SK-N-SH treated with all-trans-retinoic acid at 6 μM for 48 hours (cell line): ENCODE data around the gene MAN1A2.

Source experiments
- ATAC-seq: fragments of 200-7000 bp; cut with Tn5 transposase; 3 replicates; pipeline ENCODE4 v1.9.1; 2020; ENCODE audit warnings: mild to moderate bottlenecking, moderate library complexity
- ARNTL ChIP-seq: fragments of 450-650 bp; formaldehyde crosslinking; IDR thresholded peaks from 2 replicates; pipeline ENCODE4 v1.5.0; 2020; ENCODE audit warnings: low read depth, mild to moderate bottlenecking, moderate library complexity, borderline replicate concordance
- BACH2 ChIP-seq: fragments of 250-450 bp; sonication (Bioruptor Pico); IDR thresholded peaks from 2 replicates; pipeline ENCODE4 v1.9.0; 2021; ENCODE audit warnings: mild to moderate bottlenecking, borderline replicate concordance
- CREB5 ChIP-seq: fragments of 250-450 bp; sonication (Bioruptor Pico); IDR thresholded peaks from 2 replicates; pipeline ENCODE4 v1.5.1; 2020; ENCODE audit warnings: low read depth, mild to moderate bottlenecking, moderate library complexity
- CSDC2 ChIP-seq: fragments of 250-450 bp; sonication (Bioruptor Pico); IDR thresholded peaks from 2 replicates; pipeline ENCODE4 v1.5.0; 2020; ENCODE audit warnings: mild to moderate bottlenecking, moderate library complexity
- CSRNP3 ChIP-seq: fragments of 250-450 bp; sonication (Bioruptor Pico); IDR thresholded peaks from 2 replicates; pipeline ENCODE4 v1.5.1; 2021; ENCODE audit warnings: mild to moderate bottlenecking, moderate library complexity
- ESRRG ChIP-seq: fragments of 250-450 bp; sonication (Bioruptor Pico); IDR thresholded peaks from 2 replicates; pipeline ENCODE4 v1.6.1; 2021; ENCODE audit warnings: mild to moderate bottlenecking
- GLIS3 ChIP-seq: fragments of 250-450 bp; sonication (Bioruptor Pico); IDR thresholded peaks from 2 replicates; pipeline ENCODE4 v1.5.0; 2020; ENCODE audit warnings: mild to moderate bottlenecking, moderate library complexity
- OSR1 ChIP-seq: fragments of 250-450 bp; sonication (Bioruptor Pico); IDR thresholded peaks from 2 replicates; pipeline ENCODE4 v1.8.0; 2022; ENCODE audit warnings: moderate library complexity, mild to moderate bottlenecking, inconsistent platforms
- POU6F1 ChIP-seq: fragments of 250-450 bp; sonication (Bioruptor Pico); IDR thresholded peaks from 2 replicates; pipeline ENCODE4 v1.8.0; 2021; ENCODE audit warnings: low read depth, mild to moderate bottlenecking, moderate library complexity, borderline replicate concordance
- PPARA ChIP-seq: fragments of 250-450 bp; sonication (Bioruptor Pico); IDR thresholded peaks from 2 replicates; pipeline ENCODE4 v1.5.0; 2020; ENCODE audit warnings: mild to moderate bottlenecking, borderline replicate concordance
- RARB ChIP-seq: fragments of 250-450 bp; sonication (Bioruptor Pico); IDR thresholded peaks from 2 replicates; pipeline ENCODE4 v1.8.0; 2021; ENCODE audit warnings: mild to moderate bottlenecking, moderate library complexity
- SNAI2 ChIP-seq: fragments of 250-450 bp; sonication (Bioruptor Pico); IDR thresholded peaks from 2 replicates; pipeline ENCODE4 v1.5.0; 2020; ENCODE audit warnings: mild to moderate bottlenecking, moderate library complexity
- TCF4 ChIP-seq: fragments of 250-450 bp; sonication (Bioruptor Pico); IDR thresholded peaks from 2 replicates; pipeline ENCODE4 v1.8.0; 2021; ENCODE audit warnings: mild to moderate bottlenecking, moderate library complexity, borderline replicate concordance
- TOX ChIP-seq: fragments of 250-450 bp; sonication (Bioruptor Pico); IDR thresholded peaks from 2 replicates; pipeline ENCODE4 v1.8.0; 2021; ENCODE audit warnings: mild to moderate bottlenecking, moderate library complexity, borderline replicate concordance
- TSHZ2 ChIP-seq: fragments of 250-450 bp; sonication (Bioruptor Pico); IDR thresholded peaks from 2 replicates; pipeline ENCODE4 v1.5.0; 2020; ENCODE audit warnings: mild to moderate bottlenecking, moderate library complexity
- ZC3H10 ChIP-seq: fragments of 250-450 bp; sonication (Bioruptor Pico); IDR thresholded peaks from 2 replicates; pipeline ENCODE4 v1.5.1; 2021; ENCODE audit warnings: mild to moderate bottlenecking, moderate library complexity
- ZFP3 ChIP-seq: fragments of 250-450 bp; sonication (Bioruptor Pico); IDR thresholded peaks from 2 replicates; pipeline ENCODE4 v1.5.0; 2020; ENCODE audit warnings: mild to moderate bottlenecking, moderate library complexity
- ZFP30 ChIP-seq: fragments of 450-650 bp; formaldehyde crosslinking; IDR thresholded peaks from 2 replicates; pipeline ENCODE4 v1.5.0; 2022; ENCODE audit warnings: mild to moderate bottlenecking, moderate library complexity
- ZNF565 ChIP-seq: fragments of 450-650 bp; formaldehyde crosslinking; conservative IDR thresholded peaks from 2 replicates; pipeline ENCODE4 v1.5.0; 2020; ENCODE audit warnings: low read depth, mild to moderate bottlenecking, moderate library complexity
- ZNF70 ChIP-seq: fragments of 450-650 bp; formaldehyde crosslinking; IDR thresholded peaks from 2 replicates; pipeline ENCODE4 v1.5.0; 2020; ENCODE audit warnings: mild to moderate bottlenecking, moderate library complexity
- ZNF8 ChIP-seq: fragments of 450-650 bp; formaldehyde crosslinking; IDR thresholded peaks from 2 replicates; pipeline ENCODE4 v1.5.0; 2020; ENCODE audit warnings: mild to moderate bottlenecking, moderate library complexity

The MAN1A2 gene

GRCh38 chr1:117537291-117537920 is 170.2 kb downstream of the MAN1A2 start:
- ATAC-seq: no peak
- TF ChIP-seq TOX (CRISPR knock-in tag): no peak
- no peak for TF ChIP-seq PPARA
- TF ChIP-seq ZFP30 (CRISPR knock-in tag): no peak
- no peak for TF ChIP-seq CSRNP3 (CRISPR knock-in tag)
- no peak for TF ChIP-seq ZNF8 (CRISPR knock-in tag)
- no peak for TF ChIP-seq RARB (CRISPR knock-in tag)
- no peak for TF ChIP-seq ARNTL (CRISPR knock-in tag)
- TF ChIP-seq ZFP3 (CRISPR knock-in tag): no peak
- no peak for TF ChIP-seq OSR1 (CRISPR knock-in tag)
- TF ChIP-seq POU6F1 (CRISPR knock-in tag): no peak
- no peak for TF ChIP-seq ZC3H10 (CRISPR knock-in tag)
- no peak for TF ChIP-seq ESRRG (CRISPR knock-in tag)
- no peak for TF ChIP-seq ZNF565 (CRISPR knock-in tag)
- no peak for TF ChIP-seq BACH2 (CRISPR knock-in tag)
- no peak for TF ChIP-seq CREB5
- TF ChIP-seq TCF4 (CRISPR knock-in tag): no peak

- TF ChIP-seq PPARA (no peak), CREB5 (no peak), ZNF8 (CRISPR knock-in tag) (no peak), TSHZ2 (CRISPR knock-in tag) (no peak), ZNF565 (CRISPR knock-in tag) (no peak), ZC3H10 (CRISPR knock-in tag) (no peak), TCF4 (CRISPR knock-in tag) (no peak), RARB (CRISPR knock-in tag) (no peak), TOX (CRISPR knock-in tag) (no peak), CSDC2 (CRISPR knock-in tag) (no peak), ESRRG (CRISPR knock-in tag) (no peak), BACH2 (CRISPR knock-in tag) (no peak), ZNF70 (CRISPR knock-in tag) (no peak), ZFP30 (CRISPR knock-in tag) (no peak), OSR1 (CRISPR knock-in tag) (no peak)
- ATAC-seq: no peak
These were observed 173.3 kb downstream of the MAN1A2 start for GRCh38 chr1:117540532-117540931.

GRCh38 chr1:117541003-117541402 is 173.8 kb downstream of the MAN1A2 start:
- ATAC-seq: no peak
- TF ChIP-seq ZNF565 (CRISPR knock-in tag): no peak
- no peak for TF ChIP-seq GLIS3 (CRISPR knock-in tag)
- no peak for TF ChIP-seq TCF4 (CRISPR knock-in tag)
- TF ChIP-seq ARNTL (CRISPR knock-in tag): no peak
- no peak for TF ChIP-seq ZC3H10 (CRISPR knock-in tag)
- TF ChIP-seq SNAI2: no peak
